NCI-H510A (cell line): ENCODE data around the gene DPF3.

Experiments used
- DNase-seq: peaks from one replicate; lab custom pipeline; 2025; lab: John Stamatoyannopoulos, UW

The DPF3 gene

GRCh38 chr14:72599579-72600470 is 294.1 kb downstream of the DPF3 start:
- DNase-seq, result no peak

GRCh38 chr14:72598306-72598705 is 295.6 kb downstream of the DPF3 start:
- no peak for DNase-seq

- no peak for DNase-seq
These were observed 296.4 kb downstream of the DPF3 start for GRCh38 chr14:72597252-72598233.

- no peak for DNase-seq
These were observed 298.6 kb downstream of the DPF3 start for GRCh38 chr14:72595152-72595862.

GRCh38 chr14:72594099-72594901 is 299.6 kb downstream of the DPF3 start:
- DNase-seq, result no peak

GRCh38 chr14:72591391-72591790 is 302.5 kb downstream of the DPF3 start:
- DNase-seq, result no peak

- no peak for DNase-seq
These were observed 303.3 kb downstream of the DPF3 start for GRCh38 chr14:72590577-72590976.

- DNase-seq, result no peak
These were observed 304.2 kb downstream of the DPF3 start for GRCh38 chr14:72589652-72590051.

- DNase-seq, result no peak
These were observed 305.4 kb downstream of the DPF3 start for GRCh38 chr14:72588521-72588920.

- DNase-seq, result no peak
These were observed 310.3 kb downstream of the DPF3 start for GRCh38 chr14:72583316-72584272.

- no peak for DNase-seq
These were observed 311.3 kb downstream of the DPF3 start for GRCh38 chr14:72582582-72582981.

- DNase-seq, result no peak
These were observed 315.4 kb downstream of the DPF3 start for GRCh38 chr14:72578514-72578913.

GRCh38 chr14:72577521-72577920 is 316.4 kb downstream of the DPF3 start:
- no peak for DNase-seq

GRCh38 chr14:72576258-72576657 is 317.6 kb downstream of the DPF3 start:
- DNase-seq, result no peak

- no peak for DNase-seq
These were observed 319.2 kb downstream of the DPF3 start for GRCh38 chr14:72574715-72575114.

- no peak for DNase-seq
These were observed 320.0 kb downstream of the DPF3 start for GRCh38 chr14:72573725-72574417.
